HG03045 (cell line): Measurements from ENCODE around the gene LMLN.
"Not testable (repeated sequence)": the region's sequence is repeated elsewhere in the genome, so short reads cannot be mapped to it uniquely, and the experiment has no call there.

ENCODE experiments used
- ATAC-seq: cut with Tn5 transposase; IDR thresholded peaks from one replicate; pipeline ENCODE4 v1.9.1; 2021; ENCODE audit warnings: mild to moderate bottlenecking, moderate library complexity; ENCODE audit not compliant: unreplicated experiment

The LMLN gene

GRCh38 chr3:198071602-198072287, 111.7 kb downstream of the LMLN start:
- ATAC-seq = peak; percentile 98

DNA sequence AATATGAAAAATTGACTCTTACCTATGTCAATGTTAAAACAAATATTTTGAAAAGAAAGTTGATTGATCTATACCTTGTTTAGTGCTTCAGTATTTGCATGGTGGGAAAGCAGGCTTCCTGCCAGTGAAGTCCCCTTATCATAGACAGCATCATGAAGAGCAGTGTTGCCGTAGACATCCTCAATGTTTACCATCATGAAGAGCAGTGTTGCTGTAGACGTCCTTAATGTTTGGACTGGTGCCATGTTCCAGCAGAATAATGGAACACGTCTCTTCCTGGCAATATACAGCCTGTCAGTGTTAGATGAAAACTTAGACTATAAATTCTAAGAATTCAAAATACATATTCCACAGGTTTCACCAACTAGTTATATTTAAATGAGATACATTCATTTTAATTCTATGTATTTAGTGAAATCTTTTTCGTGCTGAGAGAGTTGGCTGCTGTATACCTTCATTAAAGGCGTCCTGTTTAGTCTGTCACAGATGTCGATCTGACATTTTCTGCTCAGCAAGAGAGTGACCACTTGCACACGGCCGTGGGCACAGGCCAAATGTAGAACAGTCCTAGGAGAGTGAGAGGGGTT, 116.8 kb downstream of the LMLN start:
- ATAC-seq = no peak

DNA sequence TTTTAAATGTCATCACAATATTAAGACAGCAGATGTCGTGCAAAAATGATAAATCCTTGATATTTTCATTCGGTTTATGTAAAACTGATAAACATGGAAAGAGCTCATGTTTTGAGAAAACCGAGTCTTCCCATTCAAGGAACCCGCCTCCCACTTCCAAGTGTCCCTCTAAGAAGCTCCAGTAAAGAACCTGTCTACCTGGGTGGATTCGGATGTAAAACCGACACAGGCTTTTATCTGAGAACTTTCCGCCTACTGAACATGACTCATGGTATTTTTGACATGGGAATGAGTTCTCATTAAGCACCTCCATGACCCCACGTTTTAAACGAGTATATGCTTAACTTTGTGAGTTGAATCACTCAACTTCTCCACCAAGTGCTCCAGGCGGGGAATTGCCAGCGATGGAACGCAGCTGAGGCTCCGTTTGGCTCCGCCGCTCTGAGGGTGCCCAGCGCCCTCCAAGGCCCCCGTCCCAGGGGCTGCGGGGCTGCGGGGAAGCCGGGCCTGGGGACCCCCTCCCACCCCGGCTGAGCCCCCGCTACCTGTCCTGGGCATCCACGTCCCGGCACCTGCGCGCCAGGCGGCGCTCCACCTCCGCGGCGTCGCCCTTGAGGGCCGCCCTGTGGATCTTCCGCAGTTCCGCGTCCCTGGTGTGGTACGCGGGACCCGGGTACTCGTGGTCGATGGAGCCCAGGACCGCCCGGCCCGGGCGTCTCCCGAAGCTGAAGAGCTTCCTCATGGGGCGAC, 119.9 kb downstream of the LMLN start:
- ATAC-seq = peak; percentile 26

GRCh38 chr3:198080521-198081384, 120.7 kb downstream of the LMLN start:
- peak; percentile 69 for ATAC-seq

DNA sequence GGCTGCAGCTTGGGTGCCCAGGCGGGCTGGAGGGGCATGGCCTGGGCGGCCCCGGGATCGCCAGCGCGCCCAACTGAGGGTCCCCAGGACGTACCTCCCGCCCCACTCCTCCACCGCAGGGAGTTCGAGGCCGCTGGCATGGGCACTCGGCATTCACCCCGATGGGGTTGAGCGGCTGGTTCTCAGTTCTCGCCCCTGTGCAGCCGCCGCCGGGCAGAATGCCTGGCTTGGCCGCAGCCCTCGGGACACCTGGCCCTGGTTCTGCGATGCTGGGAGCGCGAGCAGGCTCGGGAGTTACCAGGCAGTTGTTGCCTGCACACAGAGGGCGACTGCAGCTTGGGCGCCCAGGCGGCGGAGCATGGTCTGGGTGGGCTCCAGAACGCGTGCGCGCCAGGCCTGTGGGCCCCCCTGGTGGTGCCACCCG, 121.4 kb downstream of the LMLN start:
- no peak for ATAC-seq

GRCh38 chr3:198082226-198082625, 122.2 kb downstream of the LMLN start:
- not testable (repeated sequence) for ATAC-seq

GRCh38 chr3:198088421-198088955, 128.5 kb downstream of the LMLN start:
- ATAC-seq = no peak

DNA sequence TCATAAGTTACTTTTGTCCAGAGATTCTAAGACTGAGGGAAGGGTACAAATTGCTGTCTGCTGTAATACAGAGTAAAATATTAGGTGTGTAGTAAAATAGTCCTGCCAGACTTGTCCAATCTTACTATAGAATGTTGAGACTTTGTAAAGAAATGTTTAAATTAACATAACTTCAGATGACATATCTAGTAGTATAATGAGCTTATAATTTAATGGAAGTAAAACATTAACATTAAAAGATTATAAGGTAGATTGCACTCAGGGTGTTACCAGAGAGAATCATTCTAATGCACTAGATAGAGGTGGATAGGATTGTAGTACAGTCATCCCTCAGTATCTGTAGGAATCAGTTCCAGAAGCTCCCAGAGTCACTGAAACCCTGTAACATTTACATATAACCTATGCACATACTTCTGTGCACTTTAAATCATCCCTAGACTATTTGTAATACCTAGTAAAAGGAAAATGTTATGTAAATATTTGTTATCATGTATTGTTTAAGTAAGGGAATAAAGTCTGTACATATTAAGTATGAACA, 130.8 kb downstream of the LMLN start:
- no peak for ATAC-seq

GRCh38 chr3:198092276-198092675, 132.3 kb downstream of the LMLN start:
- no peak for ATAC-seq

DNA sequence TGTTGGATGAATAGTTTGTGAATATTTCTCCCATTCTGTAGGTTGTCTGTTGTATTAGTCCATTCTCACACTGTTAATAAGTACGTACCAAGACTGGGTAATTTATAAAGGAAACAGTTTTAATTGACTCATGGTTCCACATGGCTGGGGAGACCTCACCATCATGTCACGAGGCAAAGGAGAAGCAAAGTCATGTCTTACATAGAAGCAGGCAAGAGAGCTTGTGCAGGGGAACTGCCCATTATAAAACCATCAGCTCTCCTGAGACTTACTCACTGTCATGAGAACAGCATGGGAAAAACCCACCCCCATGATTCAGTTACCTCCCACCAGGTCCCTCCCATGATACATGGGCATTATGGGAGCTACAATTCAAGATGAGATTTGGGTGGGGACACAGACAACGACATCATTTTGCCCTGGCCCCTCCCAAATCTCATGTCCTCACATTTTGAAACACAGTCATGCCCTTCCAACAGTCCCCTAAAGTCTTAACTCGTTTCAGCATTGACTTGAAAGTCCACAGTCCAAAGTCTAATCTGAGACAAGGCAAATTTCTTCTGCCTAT, 133.2 kb downstream of the LMLN start:
- no peak for ATAC-seq
